Vagina (tissue), 2 donors: ENCODE measurements around the gene MUC22.
"Not testable (repeated sequence)": the region's sequence is repeated elsewhere in the genome, so short reads cannot be mapped to it uniquely, and the experiment has no call there.

Experiments used
- POLR2A ChIP-seq, 2 donors: fragments of 450-650 bp; IDR thresholded peaks; one replicate each; pipeline ENCODE4 v1.6.1; 2017; ENCODE audit warnings: antibody characterized with exemption in 2 of 2, mild to moderate bottlenecking in 2 of 2, moderate library complexity in 2 of 2
- POLR2AphosphoS5 ChIP-seq, 2 donors: sonication (generic); formaldehyde crosslinking; IDR thresholded peaks; one replicate each; pipeline ENCODE4 v1.9.0; 2017; ENCODE audit warnings: antibody characterized with exemption in 2 of 2, mild to moderate bottlenecking in 2 of 2, low read depth in 1 of 2; ENCODE audit not compliant: insufficient read depth in 1 of 2
- TF ChIP-seq, protein P1 (sequence below), 3 experiments: fragments of 450-650 bp in 2 of 3; fragments of 200-600 bp in 1 of 3; sonication (generic) in 1 of 3; IDR thresholded peaks; one replicate each; pipeline ENCODE4 v1.5.1; 2017 to 2019; ENCODE audit warnings: antibody characterized with exemption in 3 of 3, mild to moderate bottlenecking in 2 of 3, moderate library complexity in 2 of 3

DNA sequence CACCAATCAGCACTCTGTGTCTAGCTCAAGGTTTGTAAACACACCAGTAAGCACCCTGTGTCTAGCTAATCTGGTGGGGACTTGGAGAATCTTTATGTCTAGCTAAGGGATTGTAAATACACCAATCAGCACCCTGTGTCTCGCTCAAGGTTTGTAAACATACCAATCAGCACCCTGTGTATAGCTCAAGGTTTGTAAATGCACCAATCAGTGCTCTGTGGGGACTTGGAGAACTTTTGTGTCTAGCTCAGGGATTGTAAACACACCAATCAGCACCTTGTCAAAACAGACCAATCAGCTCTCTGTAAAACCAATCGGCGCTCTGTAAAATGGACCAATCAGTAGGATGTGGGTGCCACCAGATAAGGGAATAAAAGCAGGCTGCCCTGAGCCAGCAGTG is 7.2 kb downstream of the MUC22 start:
- TF ChIP-seq, protein P1, sequence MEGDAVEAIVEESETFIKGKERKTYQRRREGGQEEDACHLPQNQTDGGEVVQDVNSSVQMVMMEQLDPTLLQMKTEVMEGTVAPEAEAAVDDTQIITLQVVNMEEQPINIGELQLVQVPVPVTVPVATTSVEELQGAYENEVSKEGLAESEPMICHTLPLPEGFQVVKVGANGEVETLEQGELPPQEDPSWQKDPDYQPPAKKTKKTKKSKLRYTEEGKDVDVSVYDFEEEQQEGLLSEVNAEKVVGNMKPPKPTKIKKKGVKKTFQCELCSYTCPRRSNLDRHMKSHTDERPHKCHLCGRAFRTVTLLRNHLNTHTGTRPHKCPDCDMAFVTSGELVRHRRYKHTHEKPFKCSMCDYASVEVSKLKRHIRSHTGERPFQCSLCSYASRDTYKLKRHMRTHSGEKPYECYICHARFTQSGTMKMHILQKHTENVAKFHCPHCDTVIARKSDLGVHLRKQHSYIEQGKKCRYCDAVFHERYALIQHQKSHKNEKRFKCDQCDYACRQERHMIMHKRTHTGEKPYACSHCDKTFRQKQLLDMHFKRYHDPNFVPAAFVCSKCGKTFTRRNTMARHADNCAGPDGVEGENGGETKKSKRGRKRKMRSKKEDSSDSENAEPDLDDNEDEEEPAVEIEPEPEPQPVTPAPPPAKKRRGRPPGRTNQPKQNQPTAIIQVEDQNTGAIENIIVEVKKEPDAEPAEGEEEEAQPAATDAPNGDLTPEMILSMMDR (IDR thresholded peaks at IDR 0.05) = not testable (repeated sequence)
- TF ChIP-seq POLR2A (IDR thresholded peaks at IDR 0.05); POLR2AphosphoS5 (IDR thresholded peaks at IDR 0.05; ENCODE audit: insufficient read depth in 1 of 2, low read depth in 1 of 2): not testable (repeated sequence)
